GM12892 (cell line): ENCODE results near the gene PRRC2C.
A peak's percentile ranks its signal among the peaks of the same experiment; 100 is the strongest.
"Not testable (repeated sequence)": the region's sequence is repeated elsewhere in the genome, so short reads cannot be mapped to it uniquely, and the experiment has no call there.

Source experiments
- DNase-seq: peaks from one replicate; pipeline ENCODE4 v3.0.0; 2011; ENCODE audit not compliant: insufficient read length
- FAIRE-seq: peaks from 2 replicates; lab custom pipeline; 2011; peaks lifted over from hg19 to GRCh38; lab: Jason Lieb, UNC
- POLR2A ChIP-seq: IDR thresholded peaks from 2 replicates; pipeline ENCODE4 v1.6.1; 2011; ENCODE audit warnings: low read depth, low read length, control low read depth
- POLR2AphosphoS5 ChIP-seq: IDR thresholded peaks from 2 replicates; pipeline ENCODE4 v1.6.1; 2011; ENCODE audit warnings: low read depth, low read length, control low read depth
- TAF1 ChIP-seq: IDR thresholded peaks from 2 replicates; pipeline ENCODE4 v1.6.1; 2011; ENCODE audit warnings: low read depth, mild to moderate bottlenecking, control low read depth, low read length, borderline replicate concordance

Gene PRRC2C

GRCh38 chr1:171590022-171590421 is 104.7 kb downstream of the PRRC2C start:
- TF ChIP-seq POLR2A (no peak), POLR2AphosphoS5 (no peak), TAF1 (no peak)
- DNase-seq (no peak), FAIRE-seq (no peak)

GRCh38 chr1:171595324-171595723 is 110.0 kb downstream of the PRRC2C start:
- DNase-seq (no peak), FAIRE-seq (no peak)
- TF ChIP-seq POLR2AphosphoS5 (no peak; the same call in 1 of the 2 replicates), POLR2A (no peak; the same call in 1 of the 2 replicates), TAF1 (no peak)

- TF ChIP-seq POLR2AphosphoS5 (no peak), TAF1 (no peak), POLR2A (0 out of 2 replicates have a peak, but pooled peaks have one; percentile 16)
- DNase-seq (no peak), FAIRE-seq (no peak)
Measured at GRCh38 chr1:171596119-171596518, 110.8 kb downstream of the PRRC2C start.

- no peak for FAIRE-seq
- TF ChIP-seq POLR2A = no peak
- TF ChIP-seq POLR2AphosphoS5 = no peak
- TF ChIP-seq TAF1 = no peak
- DNase-seq = no peak
Measured at GRCh38 chr1:171596705-171597104, 111.4 kb downstream of the PRRC2C start.

- no peak for FAIRE-seq
- TF ChIP-seq TAF1 (no peak), POLR2A (no peak), POLR2AphosphoS5 (no peak)
- no peak for DNase-seq
Measured at GRCh38 chr1:171597203-171597602, 111.9 kb downstream of the PRRC2C start.

GRCh38 chr1:171600310-171600709 is 115.0 kb downstream of the PRRC2C start:
- not testable (repeated sequence) for FAIRE-seq, DNase-seq

GRCh38 chr1:171600862-171601261 is 115.5 kb downstream of the PRRC2C start:
- no peak for TF ChIP-seq POLR2AphosphoS5
- TF ChIP-seq POLR2A = no peak
- no peak for TF ChIP-seq TAF1
- FAIRE-seq = no peak
- no peak for DNase-seq

GRCh38 chr1:171603042-171603441 is 117.7 kb downstream of the PRRC2C start:
- not testable (repeated sequence) for DNase-seq, FAIRE-seq

GRCh38 chr1:171606402-171606941 is 121.1 kb downstream of the PRRC2C start:
- FAIRE-seq = no peak
- TF ChIP-seq POLR2A (no peak), TAF1 (no peak), POLR2AphosphoS5 (no peak)
- DNase-seq = no peak

GRCh38 chr1:171610385-171610784 is 125.1 kb downstream of the PRRC2C start:
- DNase-seq (no peak), FAIRE-seq (no peak)
- no peak for TF ChIP-seq POLR2A
- TF ChIP-seq TAF1 = no peak
- TF ChIP-seq POLR2AphosphoS5 = no peak

- TF ChIP-seq TAF1 = no peak
- no peak for TF ChIP-seq POLR2AphosphoS5
- TF ChIP-seq POLR2A = no peak
- no peak for DNase-seq
- no peak for FAIRE-seq
Measured at GRCh38 chr1:171611306-171611705, 126.0 kb downstream of the PRRC2C start.

GRCh38 chr1:171613282-171613681 is 128.0 kb downstream of the PRRC2C start:
- no peak for TF ChIP-seq POLR2A
- no peak for TF ChIP-seq POLR2AphosphoS5
- TF ChIP-seq TAF1 = no peak
- FAIRE-seq = no peak

GRCh38 chr1:171615122-171615906 is 130.0 kb downstream of the PRRC2C start:
- DNase-seq, FAIRE-seq: not testable (repeated sequence)

More at GRCh38 chr1:171613282-171613681, 128.0 kb downstream of the PRRC2C start:
- no peak for DNase-seq
